Activated CD4-positive, alpha-beta memory T cell treated with anti-CD3 and anti-CD28 coated beads, Interleukin-2, amount 10 ng/mL, durations not matched to agents 7 days and 5 days (primary cell): ENCODE results near the gene WNK1. TPM values are rescaled to one million over a fixed set of nuclear protein-coding genes. Genes with fewer than 3 reads are reported as not detected.
A peak's percentile ranks its signal among the peaks of the same experiment; 100 is the strongest.
"Not testable (repeated sequence)": the region's sequence is repeated elsewhere in the genome, so short reads cannot be mapped to it uniquely, and the experiment has no call there.

Experiments used
- CTCF ChIA-PET: fragments of 350-600 bp; sonication (Branson Sonifier 250); formaldehyde crosslinking; loops from one replicate; lab custom pipeline; 2021; ENCODE audit warnings: antibody characterized with exemption, inconsistent platforms; lab: Charles Lee
- POLR2A ChIA-PET: fragments of 350-600 bp; sonication (Branson Sonifier 250); formaldehyde crosslinking; loops from one replicate; lab custom pipeline; 2021; ENCODE audit warnings: antibody characterized with exemption; lab: Charles Lee
- DNase-seq: peaks from one replicate; pipeline ENCODE4 v3.0.0-alpha.2; 2020
- H3K27ac Mint-ChIP-seq: one replicate; pipeline ENCODE4 v1.8.0; 2021; ENCODE audit warnings: mild to moderate bottlenecking, mixed read lengths
- H3K27me3 Mint-ChIP-seq: one replicate; pipeline ENCODE4 v1.8.0; 2021; ENCODE audit warnings: mixed read lengths
- H3K36me3 Mint-ChIP-seq: one replicate; pipeline ENCODE4 v1.8.0; 2021; ENCODE audit warnings: low read depth, mixed read lengths
- H3K4me1 Mint-ChIP-seq: one replicate; pipeline ENCODE4 v1.8.0; 2021; ENCODE audit warnings: mixed read lengths
- H3K4me3 Mint-ChIP-seq: one replicate; pipeline ENCODE4 v1.8.0; 2021; ENCODE audit warnings: mild to moderate bottlenecking, mixed read lengths
- H3K9me3 Mint-ChIP-seq: one replicate; pipeline ENCODE4 v1.8.0; 2021; ENCODE audit warnings: mixed read lengths
- total RNA-seq, 2 experiments: library from RNA; stranded (reverse); gene quantifications; one replicate each; pipeline ENCODE4 v1.2.3, GENCODE V29; 2021

Gene WNK1
- total RNA-seq, 2 experiments from 2014 or later: 154 to 180 TPM

GRCh38 chr12:810116-810515 is 57.7 kb downstream of the WNK1 start:
- no peak overlapping the region for H3K4me3 Mint-ChIP-seq
- ChIA-PET POLR2A (interaction anchor here (0.6 to 3.0 kb wide), 5 partner anchors 10 to 783 kb away, joined by 3 to 24 read pairs (median 3); partner anchors contain the start of gene WNK1), CTCF (interaction anchor here (1.4 to 2.6 kb wide), 2 partner anchors 60 to 234 kb away, joined by 5 to 19 read pairs; no protein-coding TSS in a partner anchor)
- peaks cover 13% of the 10 kb centered on the region for H3K36me3 Mint-ChIP-seq
- DNase-seq: no peak
- H3K4me1 Mint-ChIP-seq: peaks cover 68% of the 10 kb centered on the region
- no peak overlapping the region for H3K27ac Mint-ChIP-seq
- no peaks in the 10 kb centered on the region for H3K9me3 Mint-ChIP-seq
- no peaks in the 10 kb centered on the region for H3K27me3 Mint-ChIP-seq

GRCh38 chr12:810671-811415 is 58.5 kb downstream of the WNK1 start:
- Mint-ChIP-seq H3K4me1 (peaks cover 66% of the 10 kb centered on the region), H3K9me3 (no peaks in the 10 kb centered on the region), H3K4me3 (peak overlapping the region; percentile 25), H3K36me3 (peaks cover 18% of the 10 kb centered on the region), H3K27me3 (no peaks in the 10 kb centered on the region), H3K27ac (peak overlapping the region; percentile 49)
- ChIA-PET POLR2A (interaction anchor here (0.6 to 3.0 kb wide), 5 partner anchors 11 to 782 kb away, joined by 3 to 24 read pairs (median 3); partner anchors contain the start of gene WNK1), CTCF (interaction anchor here (1.0 to 2.6 kb wide), 6 partner anchors 59 to 240 kb away, joined by 3 to 19 read pairs (median 4); partner anchors contain the start of gene RAD52)
- DNase-seq: peak; percentile 55

DNA sequence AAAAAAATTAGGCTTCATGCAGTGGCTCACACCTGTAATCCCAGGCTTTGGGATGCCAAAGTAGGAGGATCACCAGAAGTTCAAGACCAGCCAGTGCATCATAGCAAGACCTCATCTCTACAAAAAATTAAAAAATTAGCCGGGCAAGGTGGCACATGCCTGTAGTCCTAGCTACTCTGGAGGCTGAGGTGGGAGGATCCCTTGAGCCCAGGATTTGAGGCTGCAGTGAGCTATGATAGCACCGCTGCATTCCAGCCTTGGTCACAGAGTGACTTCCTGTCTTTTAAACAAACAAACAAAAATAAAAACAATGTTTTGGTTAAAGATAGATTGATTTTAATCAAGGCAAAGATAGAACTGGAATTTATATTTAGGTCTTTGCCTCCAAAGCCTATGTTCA is 60.6 kb downstream of the WNK1 start:
- no peaks in the 10 kb centered on the region for H3K9me3 Mint-ChIP-seq
- peaks cover 30% of the 10 kb centered on the region for H3K36me3 Mint-ChIP-seq
- peaks cover 54% of the 10 kb centered on the region for H3K4me1 Mint-ChIP-seq
- ChIA-PET CTCF (interaction anchor here (1.9 to 6.5 kb wide), 4 partner anchors 14 to 236 kb away, joined by 6 to 77 read pairs (median 12); no protein-coding TSS in a partner anchor), POLR2A (no interaction called here)
- no peak overlapping the region for H3K27ac Mint-ChIP-seq
- DNase-seq: no peak
- no peaks in the 10 kb centered on the region for H3K27me3 Mint-ChIP-seq
- H3K4me3 Mint-ChIP-seq: no peak overlapping the region

- POLR2A ChIA-PET, H3K27ac Mint-ChIP-seq, H3K4me3 Mint-ChIP-seq, DNase-seq, H3K27me3 Mint-ChIP-seq, H3K9me3 Mint-ChIP-seq: not testable (repeated sequence)
- peaks cover 53% of the 10 kb centered on the region for H3K36me3 Mint-ChIP-seq
- H3K4me1 Mint-ChIP-seq: peaks cover 40% of the 10 kb centered on the region
- CTCF ChIA-PET: interaction anchor here (0.9 to 6.5 kb wide), 9 partner anchors 17 to 275 kb away, joined by 3 to 77 read pairs (median 4); partner anchors contain the start of gene RAD52
Observed at GRCh38 chr12:817456-817855, 65.1 kb downstream of the WNK1 start.

GRCh38 chr12:817941-818600 is 65.7 kb downstream of the WNK1 start:
- POLR2A ChIA-PET: no interaction called here
- DNase-seq: no peak
- peaks cover 58% of the 10 kb centered on the region for H3K36me3 Mint-ChIP-seq
- no peaks in the 10 kb centered on the region for H3K27me3 Mint-ChIP-seq
- no peak overlapping the region for H3K4me3 Mint-ChIP-seq
- H3K4me1 Mint-ChIP-seq: peaks cover 40% of the 10 kb centered on the region
- no peak overlapping the region for H3K27ac Mint-ChIP-seq
- peaks cover 3% of the 10 kb centered on the region for H3K9me3 Mint-ChIP-seq
- CTCF ChIA-PET: interaction anchor here (1.2 to 6.5 kb wide), 4 partner anchors 20 to 245 kb away, joined by 3 to 77 read pairs (median 4); no protein-coding TSS in a partner anchor

DNA sequence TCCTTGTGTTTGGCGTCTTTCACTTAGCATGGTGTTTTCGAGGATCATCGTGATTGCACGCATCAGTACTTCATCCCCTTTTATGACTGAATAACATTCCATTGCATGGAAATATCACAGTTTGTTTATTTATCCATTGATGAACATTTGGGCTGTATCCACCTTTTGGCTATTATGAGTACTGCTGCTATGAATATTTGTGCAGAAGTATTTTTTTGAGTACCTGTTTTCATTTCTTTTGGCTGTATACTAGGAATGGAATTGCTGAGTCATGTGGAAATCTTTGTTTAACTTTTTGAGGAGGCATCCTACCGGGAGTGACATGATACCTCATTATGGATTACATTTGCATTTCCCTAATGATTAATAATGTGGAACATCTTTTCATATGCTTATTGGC is 66.4 kb downstream of the WNK1 start:
- DNase-seq: no peak
- Mint-ChIP-seq H3K4me3 (no peak overlapping the region), H3K4me1 (peaks cover 39% of the 10 kb centered on the region), H3K27me3 (no peaks in the 10 kb centered on the region), H3K36me3 (peaks cover 57% of the 10 kb centered on the region), H3K9me3 (peaks cover 5% of the 10 kb centered on the region), H3K27ac (no peak overlapping the region)
- ChIA-PET POLR2A (no interaction called here), CTCF (interaction anchor here (6.5 kb wide), 1 partner anchor 241 kb away, joined by 77 read pairs; no protein-coding TSS in a partner anchor)

DNA sequence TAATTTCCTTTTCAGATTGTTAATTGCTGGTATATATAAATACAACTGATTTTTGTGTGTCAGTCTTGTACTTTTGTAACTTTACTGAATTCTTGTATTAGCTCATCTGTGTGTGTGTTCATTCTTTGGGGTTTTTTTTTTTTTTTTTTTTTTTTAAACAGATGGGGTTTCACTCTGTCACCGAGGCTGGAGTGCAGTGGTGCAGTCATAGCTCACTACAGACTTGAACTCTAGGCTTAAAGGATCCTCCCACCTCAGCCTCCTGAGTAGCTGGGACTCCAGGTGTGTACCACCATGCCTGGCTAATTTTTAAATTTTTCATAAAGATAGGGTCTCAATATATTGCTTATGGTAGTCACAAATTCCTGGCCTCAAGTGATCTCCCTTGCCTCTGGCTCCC is 68.0 kb downstream of the WNK1 start:
- CTCF ChIA-PET: interaction anchor here (0.6 to 1.4 kb wide), 8 partner anchors 12 to 762 kb away, joined by 3 to 5 read pairs (median 4); no protein-coding TSS in a partner anchor
- Mint-ChIP-seq H3K36me3 (peaks cover 55% of the 10 kb centered on the region), H3K4me1 (peaks cover 33% of the 10 kb centered on the region)

GRCh38 chr12:823028-823698 is 70.8 kb downstream of the WNK1 start:
- CTCF ChIA-PET: interaction anchor here (0.6 to 1.5 kb wide), 4 partner anchors 8 to 609 kb away, joined by 3 to 5 read pairs (median 3); no protein-coding TSS in a partner anchor
- Mint-ChIP-seq H3K9me3 (peaks cover 5% of the 10 kb centered on the region), H3K27ac (peak overlapping the region; percentile 4), H3K36me3 (peaks cover 46% of the 10 kb centered on the region), H3K4me3 (no peak overlapping the region), H3K27me3 (no peaks in the 10 kb centered on the region), H3K4me1 (peaks cover 27% of the 10 kb centered on the region)
- no peak for DNase-seq
- POLR2A ChIA-PET: no interaction called here

More for the DNA sequence above, 68.0 kb downstream of the WNK1 start:
- POLR2A ChIA-PET: no interaction called here
- Mint-ChIP-seq H3K4me3 (no peak overlapping the region), H3K27ac (no peak overlapping the region), H3K9me3 (peaks cover 5% of the 10 kb centered on the region), H3K27me3 (no peaks in the 10 kb centered on the region)
- DNase-seq: no peak

DNA sequence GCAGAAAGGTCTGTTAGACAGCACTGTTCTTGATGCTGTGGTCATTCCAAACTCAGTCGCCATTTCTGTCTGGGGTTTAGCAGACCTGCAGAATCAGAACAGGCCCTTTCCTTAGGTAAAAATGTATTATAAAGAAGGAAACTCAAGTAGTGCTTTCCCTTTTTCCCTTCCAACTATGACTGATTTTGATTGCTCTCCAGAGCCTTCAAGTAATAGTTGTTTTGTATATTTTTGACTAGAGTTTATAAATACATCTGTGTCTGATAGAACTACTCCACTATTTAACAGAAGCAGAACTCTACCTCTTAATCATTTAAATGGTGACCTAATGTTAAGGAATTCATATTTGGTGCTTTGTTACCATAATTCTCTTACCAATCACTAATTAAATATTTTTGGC is 74.0 kb downstream of the WNK1 start:
- Mint-ChIP-seq H3K4me1 (peaks cover 19% of the 10 kb centered on the region), H3K27ac (no peak overlapping the region), H3K9me3 (peaks cover 5% of the 10 kb centered on the region), H3K27me3 (no peaks in the 10 kb centered on the region), H3K4me3 (no peak overlapping the region), H3K36me3 (peaks cover 54% of the 10 kb centered on the region)
- no peak for DNase-seq
- ChIA-PET POLR2A (no interaction called here), CTCF (interaction anchor here (1.0 kb wide), 1 partner anchor 12 kb away, joined by 6 read pairs; no protein-coding TSS in a partner anchor)

- no peaks in the 10 kb centered on the region for H3K27me3 Mint-ChIP-seq
- H3K9me3 Mint-ChIP-seq: no peaks in the 10 kb centered on the region
- peaks cover 55% of the 10 kb centered on the region for H3K36me3 Mint-ChIP-seq
- no peak overlapping the region for H3K27ac Mint-ChIP-seq
- no peak for DNase-seq
- CTCF ChIA-PET: no interaction called here
- POLR2A ChIA-PET: no interaction called here
- no peak overlapping the region for H3K4me3 Mint-ChIP-seq
- H3K4me1 Mint-ChIP-seq: peaks cover 7% of the 10 kb centered on the region
Observed at GRCh38 chr12:828726-829395, 76.5 kb downstream of the WNK1 start.

DNA sequence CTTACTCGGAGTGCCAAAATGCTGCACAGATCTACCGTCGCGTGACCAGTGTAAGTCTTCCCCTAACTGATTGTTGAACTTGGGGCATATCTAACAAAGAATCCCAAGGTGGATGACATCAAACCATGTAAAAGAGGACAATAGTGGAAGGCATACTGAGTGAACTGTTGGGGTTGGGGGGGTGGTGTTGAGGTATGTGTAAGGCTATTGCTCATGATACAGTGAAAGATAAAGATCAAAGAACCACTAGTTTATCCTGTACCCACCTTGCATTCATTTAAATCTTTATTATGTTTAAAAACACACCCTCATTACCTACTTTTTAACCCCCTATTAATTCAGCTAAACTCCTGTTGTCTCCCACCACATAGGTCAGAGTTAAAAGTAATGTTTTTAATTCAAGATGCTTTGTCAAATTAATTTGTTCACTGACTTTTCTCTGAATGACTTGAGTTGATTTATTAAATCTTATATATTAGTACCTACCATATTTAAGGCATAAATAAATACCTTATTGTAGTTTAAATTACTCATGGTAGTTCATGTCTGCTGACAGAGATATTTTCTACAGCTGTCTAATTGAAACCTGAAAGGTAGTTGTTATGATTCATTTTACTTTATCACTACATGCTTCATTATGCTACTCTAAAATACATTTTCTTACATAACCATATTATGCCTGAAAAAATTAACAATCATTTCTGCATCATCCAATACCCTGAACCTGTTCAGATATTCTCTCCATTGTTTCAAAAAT is 77.9 kb downstream of the WNK1 start:
- peaks cover 61% of the 10 kb centered on the region for H3K36me3 Mint-ChIP-seq

More for the DNA sequence above, 77.9 kb downstream of the WNK1 start:
- DNase-seq: no peak
- POLR2A ChIA-PET: no interaction called here
- no peak overlapping the region for H3K4me3 Mint-ChIP-seq
- H3K27me3 Mint-ChIP-seq: no peaks in the 10 kb centered on the region
- H3K4me1 Mint-ChIP-seq: peaks cover 7% of the 10 kb centered on the region
- no peak overlapping the region for H3K27ac Mint-ChIP-seq
- no peaks in the 10 kb centered on the region for H3K9me3 Mint-ChIP-seq
- CTCF ChIA-PET: no interaction called here
